Neural cell (in vitro differentiated cells): ENCODE data around the gene CREB3L1. TPM values are rescaled to one million over a fixed set of nuclear protein-coding genes. Genes with fewer than 3 reads are reported as not detected.

Experiments
- H2AFZ ChIP-seq: fragments of 200-600, 300-800 bp; sonication (generic), shearing (Covaris generic); 2 replicates; pipeline ENCODE4 v1.6.0; 2014; ENCODE audit warnings: low read depth, mild to moderate bottlenecking, antibody characterized with exemption, low read length, moderate library complexity
- H3F3A ChIP-seq: fragments of 200-600 bp; shearing (Covaris generic); 2 replicates; pipeline ENCODE4 v1.6.1; 2016; ENCODE audit warnings: mild to moderate bottlenecking, moderate library complexity, mixed read lengths, antibody characterized with exemption, low read length; ENCODE audit not compliant: insufficient read depth, poor library complexity, severe bottlenecking
- H3K27ac ChIP-seq: fragments of 200-600, 300-800 bp; sonication (generic), shearing (Covaris generic); 2 replicates; pipeline ENCODE4 v1.5.1; 2014; ENCODE audit warnings: mild to moderate bottlenecking, low read length, moderate library complexity
- H3K27me3 ChIP-seq: fragments of 300-800, 200-600 bp; sonication (generic), shearing (Covaris generic); 2 replicates; pipeline ENCODE4 v1.6.0; 2014; ENCODE audit warnings: mild to moderate bottlenecking, low read depth, low read length, moderate library complexity; ENCODE audit not compliant: insufficient read depth
- H3K36me3 ChIP-seq: fragments of 300-800, 200-600 bp; sonication (generic), shearing (Covaris generic); 2 replicates; pipeline ENCODE4 v1.5.1; 2014; ENCODE audit warnings: mild to moderate bottlenecking, antibody characterized with exemption, low read length, moderate library complexity; ENCODE audit not compliant: insufficient read depth
- H3K4me2 ChIP-seq: fragments of 300-800, 200-600 bp; sonication (generic), shearing (Covaris generic); 2 replicates; pipeline ENCODE4 v1.6.0; 2014; ENCODE audit warnings: mild to moderate bottlenecking, low read length
- H3K4me3 ChIP-seq: fragments of 300-800, 200-600 bp; sonication (generic), shearing (Covaris generic); 2 replicates; pipeline ENCODE4 v1.5.1; 2014; ENCODE audit warnings: mild to moderate bottlenecking, low read length, moderate library complexity
- H3K79me2 ChIP-seq: fragments of 200-600 bp; shearing (Covaris generic); replicated peaks from 2 replicates; pipeline ENCODE4 v1.6.0; 2014; ENCODE audit warnings: mild to moderate bottlenecking, low read length, moderate library complexity; ENCODE audit not compliant: insufficient read depth
- H3K9ac ChIP-seq: fragments of 300-800, 200-600 bp; sonication (generic), shearing (Covaris generic); 2 replicates; pipeline ENCODE4 v1.6.1; 2016; ENCODE audit warnings: mild to moderate bottlenecking, low read length, mixed read lengths
- H3K9me2 ChIP-seq: fragments of 200-600 bp; shearing (Covaris generic); 2 replicates; pipeline ENCODE4 v1.6.1; 2016; ENCODE audit warnings: mild to moderate bottlenecking, low read length, mixed read lengths; ENCODE audit not compliant: insufficient read depth
- H3K9me3 ChIP-seq: fragments of 200-600, 300-800 bp; sonication (generic), shearing (Covaris generic); 2 replicates; pipeline ENCODE4 v1.6.1; 2016; ENCODE audit warnings: mild to moderate bottlenecking, mixed run types, low read length, moderate library complexity, mixed read lengths
- H4K20me1 ChIP-seq: fragments of 200-600 bp; shearing (Covaris generic); 2 replicates; pipeline ENCODE4 v1.6.1; 2016; ENCODE audit warnings: mild to moderate bottlenecking, mixed run types; ENCODE audit not compliant: insufficient read depth
- EP300 ChIP-seq: fragments of 450-650 bp; conservative IDR thresholded peaks from 2 replicates; pipeline ENCODE4 v1.6.1; 2014; ENCODE audit warnings: antibody characterized with exemption, mild to moderate bottlenecking, moderate library complexity; ENCODE audit not compliant: poor library complexity, severe bottlenecking
- EZH2 ChIP-seq: fragments of 200-600, 300-800 bp; shearing (Covaris generic), sonication (generic); IDR thresholded peaks from 2 replicates; pipeline ENCODE4 v1.6.1; 2014; ENCODE audit warnings: antibody characterized with exemption, low read length, borderline replicate concordance, mild to moderate bottlenecking; ENCODE audit not compliant: insufficient read depth, poor library complexity, severe bottlenecking
- MXI1 ChIP-seq: fragments of 450-650 bp; conservative IDR thresholded peaks from 2 replicates; pipeline ENCODE4 v1.6.1; 2014; ENCODE audit warnings: antibody characterized with exemption, mild to moderate bottlenecking; ENCODE audit not compliant: poor library complexity, severe bottlenecking
- POLR2AphosphoS5 ChIP-seq: IDR thresholded peaks from 2 replicates; pipeline ENCODE4 v1.6.1; 2012
- RAD21 ChIP-seq: fragments of 450-650 bp; conservative IDR thresholded peaks from 2 replicates; pipeline ENCODE4 v1.6.1; 2014; ENCODE audit warnings: antibody characterized with exemption, mild to moderate bottlenecking, moderate library complexity
- SMC3 ChIP-seq: fragments of 450-650 bp; conservative IDR thresholded peaks from 2 replicates; pipeline ENCODE4 v1.6.1; 2014; ENCODE audit warnings: antibody characterized with exemption, mild to moderate bottlenecking, moderate library complexity; ENCODE audit not compliant: poor library complexity
- TAF1 ChIP-seq: IDR thresholded peaks from 2 replicates; pipeline ENCODE4 v1.6.1; 2012; ENCODE audit warnings: low read depth
- polyA plus RNA-seq: library from polyadenylated mRNA; depleted of rRNA; stranded (reverse); fragments of >200 nt; gene quantifications from 2 replicates; pipeline ENCODE4 v1.2.3, GENCODE V29; 2014
- TF ChIP-seq, protein P1 (sequence below): fragments of 450-650 bp; IDR thresholded peaks from 2 replicates; pipeline ENCODE4 v1.5.1; 2014; ENCODE audit warnings: antibody characterized with exemption, mild to moderate bottlenecking, moderate library complexity; ENCODE audit not compliant: poor library complexity, severe bottlenecking
- TF ChIP-seq, protein P2 (sequence below): IDR thresholded peaks from 2 replicates; pipeline ENCODE4 v1.6.1; 2012; ENCODE audit warnings: borderline replicate concordance

CREB3L1 gene
- polyA plus RNA-seq, 1 donor from 2014 or later, result not detected

DNA sequence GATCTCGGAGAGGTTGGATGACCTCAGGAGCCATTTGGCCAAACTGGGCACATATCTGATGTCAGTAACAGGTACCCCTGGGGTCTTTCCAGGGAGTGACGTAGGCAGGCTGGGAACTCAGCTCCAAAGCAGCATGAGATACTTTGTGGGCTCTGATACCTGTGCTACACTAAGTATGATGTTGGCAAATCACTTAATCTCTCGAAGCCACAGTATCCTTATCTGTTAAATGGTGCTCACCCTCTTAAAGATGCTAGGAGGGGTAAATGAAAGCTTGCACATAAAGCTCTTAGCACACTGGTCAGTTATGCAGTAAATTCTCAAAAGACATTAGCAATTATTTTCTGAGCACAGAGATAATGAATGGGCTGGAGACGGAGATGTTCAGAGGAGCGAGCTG, 52.7 kb downstream of the CREB3L1 start:
- no peaks in the 10 kb centered on the region for H3K36me3 ChIP-seq
- H3K9ac ChIP-seq, result peak overlapping the region; percentile 30
- H3K4me3 ChIP-seq, result peak overlapping the region; percentile 17
- no peaks in the 10 kb centered on the region for H4K20me1 ChIP-seq
- H3K9me2 ChIP-seq, result no peaks in the 10 kb centered on the region
- no peak overlapping the region for H3K4me2 ChIP-seq
- H3K27me3 ChIP-seq, result peaks cover 20% of the 10 kb centered on the region
- H2AFZ ChIP-seq, result no peak overlapping the region
- TF ChIP-seq MXI1, result no peak
- no peak for TF ChIP-seq SMC3
- peak; percentile 6 for TF ChIP-seq POLR2AphosphoS5
- TF ChIP-seq, protein P1, sequence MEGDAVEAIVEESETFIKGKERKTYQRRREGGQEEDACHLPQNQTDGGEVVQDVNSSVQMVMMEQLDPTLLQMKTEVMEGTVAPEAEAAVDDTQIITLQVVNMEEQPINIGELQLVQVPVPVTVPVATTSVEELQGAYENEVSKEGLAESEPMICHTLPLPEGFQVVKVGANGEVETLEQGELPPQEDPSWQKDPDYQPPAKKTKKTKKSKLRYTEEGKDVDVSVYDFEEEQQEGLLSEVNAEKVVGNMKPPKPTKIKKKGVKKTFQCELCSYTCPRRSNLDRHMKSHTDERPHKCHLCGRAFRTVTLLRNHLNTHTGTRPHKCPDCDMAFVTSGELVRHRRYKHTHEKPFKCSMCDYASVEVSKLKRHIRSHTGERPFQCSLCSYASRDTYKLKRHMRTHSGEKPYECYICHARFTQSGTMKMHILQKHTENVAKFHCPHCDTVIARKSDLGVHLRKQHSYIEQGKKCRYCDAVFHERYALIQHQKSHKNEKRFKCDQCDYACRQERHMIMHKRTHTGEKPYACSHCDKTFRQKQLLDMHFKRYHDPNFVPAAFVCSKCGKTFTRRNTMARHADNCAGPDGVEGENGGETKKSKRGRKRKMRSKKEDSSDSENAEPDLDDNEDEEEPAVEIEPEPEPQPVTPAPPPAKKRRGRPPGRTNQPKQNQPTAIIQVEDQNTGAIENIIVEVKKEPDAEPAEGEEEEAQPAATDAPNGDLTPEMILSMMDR, result no peak
- no peak for TF ChIP-seq TAF1
- TF ChIP-seq EP300, result no peak
- no peak for TF ChIP-seq RAD21
- no peak overlapping the region for H3K27ac ChIP-seq
- H3F3A ChIP-seq, result no peaks in the 10 kb centered on the region
- no peaks in the 10 kb centered on the region for H3K9me3 ChIP-seq
- H3K79me2 ChIP-seq, result peaks cover 5% of the 10 kb centered on the region

DNA sequence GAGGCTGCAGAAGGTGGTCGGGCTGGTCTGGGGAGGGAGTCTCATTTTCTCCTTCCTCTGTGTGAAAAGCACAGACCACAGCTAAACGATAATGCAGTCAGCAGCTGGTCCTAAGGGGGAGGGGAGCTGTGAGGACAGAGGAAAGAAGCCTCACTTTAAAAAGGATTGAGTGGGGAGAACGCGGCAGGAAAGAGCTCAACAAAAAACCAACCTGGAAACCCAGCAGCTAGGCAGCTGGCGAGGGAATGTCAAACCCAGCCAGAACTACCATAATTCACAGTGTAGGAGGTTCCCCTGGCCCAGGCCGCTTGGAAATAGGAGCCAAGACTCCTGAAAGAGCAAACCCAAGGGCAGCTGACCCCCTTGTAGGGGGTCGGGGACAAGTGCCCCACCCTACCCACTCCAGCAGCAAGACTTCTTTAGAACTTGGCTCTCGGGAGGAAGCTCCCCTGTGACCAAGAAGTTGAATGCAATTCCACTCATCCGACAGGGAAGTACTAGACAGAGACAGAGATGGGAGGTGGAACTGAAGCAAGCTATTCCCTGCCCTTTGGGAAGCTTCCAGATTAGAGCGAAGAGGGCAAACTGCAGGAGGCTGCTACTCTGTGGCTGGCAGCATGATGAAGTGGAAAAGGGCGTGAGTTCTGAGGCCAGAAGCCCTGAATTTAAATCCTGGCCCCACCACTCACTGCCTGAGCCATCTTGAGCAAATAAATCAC, 53.3 kb downstream of the CREB3L1 start:
- Histone ChIP-seq H3K9ac (peak overlapping the region; percentile 30), H3K27ac (peak overlapping the region; percentile 14), H2AFZ (no peak overlapping the region), H3K9me3 (no peaks in the 10 kb centered on the region), H4K20me1 (no peaks in the 10 kb centered on the region), H3K36me3 (no peaks in the 10 kb centered on the region), H3K79me2 (peaks cover 5% of the 10 kb centered on the region), H3K4me2 (no peak overlapping the region), H3K4me3 (peak overlapping the region; percentile 17), H3K9me2 (no peaks in the 10 kb centered on the region), H3K27me3 (peaks cover 20% of the 10 kb centered on the region), H3F3A (no peaks in the 10 kb centered on the region)
- TF ChIP-seq MXI1 (no peak), POLR2AphosphoS5 (no peak), EP300 (no peak), SMC3 (no peak), TAF1 (no peak), RAD21 (no peak), EZH2 (no peak)
- TF ChIP-seq, protein P2, sequence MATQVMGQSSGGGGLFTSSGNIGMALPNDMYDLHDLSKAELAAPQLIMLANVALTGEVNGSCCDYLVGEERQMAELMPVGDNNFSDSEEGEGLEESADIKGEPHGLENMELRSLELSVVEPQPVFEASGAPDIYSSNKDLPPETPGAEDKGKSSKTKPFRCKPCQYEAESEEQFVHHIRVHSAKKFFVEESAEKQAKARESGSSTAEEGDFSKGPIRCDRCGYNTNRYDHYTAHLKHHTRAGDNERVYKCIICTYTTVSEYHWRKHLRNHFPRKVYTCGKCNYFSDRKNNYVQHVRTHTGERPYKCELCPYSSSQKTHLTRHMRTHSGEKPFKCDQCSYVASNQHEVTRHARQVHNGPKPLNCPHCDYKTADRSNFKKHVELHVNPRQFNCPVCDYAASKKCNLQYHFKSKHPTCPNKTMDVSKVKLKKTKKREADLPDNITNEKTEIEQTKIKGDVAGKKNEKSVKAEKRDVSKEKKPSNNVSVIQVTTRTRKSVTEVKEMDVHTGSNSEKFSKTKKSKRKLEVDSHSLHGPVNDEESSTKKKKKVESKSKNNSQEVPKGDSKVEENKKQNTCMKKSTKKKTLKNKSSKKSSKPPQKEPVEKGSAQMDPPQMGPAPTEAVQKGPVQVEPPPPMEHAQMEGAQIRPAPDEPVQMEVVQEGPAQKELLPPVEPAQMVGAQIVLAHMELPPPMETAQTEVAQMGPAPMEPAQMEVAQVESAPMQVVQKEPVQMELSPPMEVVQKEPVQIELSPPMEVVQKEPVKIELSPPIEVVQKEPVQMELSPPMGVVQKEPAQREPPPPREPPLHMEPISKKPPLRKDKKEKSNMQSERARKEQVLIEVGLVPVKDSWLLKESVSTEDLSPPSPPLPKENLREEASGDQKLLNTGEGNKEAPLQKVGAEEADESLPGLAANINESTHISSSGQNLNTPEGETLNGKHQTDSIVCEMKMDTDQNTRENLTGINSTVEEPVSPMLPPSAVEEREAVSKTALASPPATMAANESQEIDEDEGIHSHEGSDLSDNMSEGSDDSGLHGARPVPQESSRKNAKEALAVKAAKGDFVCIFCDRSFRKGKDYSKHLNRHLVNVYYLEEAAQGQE, result no peak
- TF ChIP-seq, protein P1, result no peak
